CD4-positive, alpha-beta memory T cell (primary cell): Measurements from ENCODE around the gene FANK1. TPM values are rescaled to one million over a fixed set of nuclear protein-coding genes. Genes with fewer than 3 reads are reported as not detected.

Experiments
- CTCF ChIA-PET: fragments of 350-600 bp; sonication (Branson Sonifier 250); formaldehyde crosslinking; loops from one replicate; lab custom pipeline; 2021; ENCODE audit warnings: inconsistent platforms; ENCODE audit not compliant: partially characterized antibody; lab: Charles Lee
- POLR2A ChIA-PET: fragments of 350-600 bp; sonication (Branson Sonifier 250); formaldehyde crosslinking; loops from one replicate; lab custom pipeline; 2021; ENCODE audit not compliant: partially characterized antibody; lab: Charles Lee
- DNase-seq, 5 donors: peaks; one replicate each; pipeline versions ENCODE4 v3.0.0 to v3.0.0-alpha.2; 2020 to 2022; ENCODE audit warnings: mixed read lengths in 1 of 5
- H3K27ac ChIP-seq: one replicate; pipeline ENCODE4 v1.7.0; 2013; ENCODE audit warnings: low read depth, low read length
- H3K27me3 ChIP-seq: 2 replicates; pipeline ENCODE4 v1.7.0; 2013; ENCODE audit warnings: mild to moderate bottlenecking, low read length, moderate library complexity; ENCODE audit not compliant: insufficient read depth
- H3K36me3 ChIP-seq: 2 replicates; pipeline ENCODE4 v1.7.0; 2013; ENCODE audit warnings: mild to moderate bottlenecking, low read length, moderate library complexity; ENCODE audit not compliant: insufficient read depth
- H3K4me1 ChIP-seq: 2 replicates; pipeline ENCODE4 v1.7.0; 2013; ENCODE audit warnings: mild to moderate bottlenecking, low read length, moderate library complexity; ENCODE audit not compliant: insufficient read depth
- H3K4me3 ChIP-seq, 2 donors: one replicate each; pipeline ENCODE4 v1.7.0; 2013; ENCODE audit warnings: low read length in 2 of 2, mild to moderate bottlenecking in 1 of 2
- H3K9me3 ChIP-seq, 2 donors: one replicate each; pipeline ENCODE4 v1.7.0; 2013; ENCODE audit warnings: low read length in 2 of 2, control low read depth in 1 of 2; ENCODE audit not compliant: control insufficient read depth in 1 of 2
- H3K27ac Mint-ChIP-seq, 7 donors: one replicate each; pipeline ENCODE4 v1.8.0; 2020 to 2021; ENCODE audit warnings: mixed read lengths in 7 of 7, mild to moderate bottlenecking in 6 of 7, inconsistent platforms in 3 of 7, moderate library complexity in 3 of 7
- H3K27me3 Mint-ChIP-seq, 2 donors: one replicate each; pipeline ENCODE4 v1.8.0; 2020 to 2021; ENCODE audit warnings: mixed read lengths in 2 of 2
- H3K36me3 Mint-ChIP-seq, 2 donors: one replicate each; pipeline ENCODE4 v1.8.0; 2020 to 2021; ENCODE audit warnings: mixed read lengths in 2 of 2, inconsistent platforms in 1 of 2, mild to moderate bottlenecking in 1 of 2
- H3K4me1 Mint-ChIP-seq, 4 donors: one replicate each; pipeline ENCODE4 v1.8.0; 2020 to 2021; ENCODE audit warnings: mixed read lengths in 4 of 4, mild to moderate bottlenecking in 1 of 4
- H3K4me3 Mint-ChIP-seq, 8 donors: one replicate each; pipeline ENCODE4 v1.8.0; 2020 to 2021; ENCODE audit warnings: mixed read lengths in 8 of 8, mild to moderate bottlenecking in 7 of 8, moderate library complexity in 6 of 8, inconsistent platforms in 3 of 8
- H3K9me3 Mint-ChIP-seq, 8 donors: one replicate each; pipeline ENCODE4 v1.8.0; 2020 to 2021; ENCODE audit warnings: mixed read lengths in 8 of 8, mild to moderate bottlenecking in 5 of 8, inconsistent platforms in 3 of 8, moderate library complexity in 1 of 8
- intact Hi-C: fragments of 100-400 bp; cut with micrococcal nuclease; formaldehyde crosslinking; loops from one replicate; pipeline ENCODE4 v1.15.1; 2023
- polyA plus RNA-seq, 2 donors: library from polyadenylated mRNA; unstranded; fragments of 300-500 nt; fragmentation: Illumina TruSeq; gene quantifications; one replicate each; pipeline ENCODE4 v1.2.3, GENCODE V29; 2021
- total RNA-seq, 2 experiments: library from RNA; stranded (reverse); gene quantifications; one replicate each; pipeline ENCODE4 v1.2.3, GENCODE V29; 2021

The FANK1 gene
- total and polyA plus RNA-seq, 4 experiments from 2014 or later, result 0.72 to 0.99 TPM; not detected in 2

DNA sequence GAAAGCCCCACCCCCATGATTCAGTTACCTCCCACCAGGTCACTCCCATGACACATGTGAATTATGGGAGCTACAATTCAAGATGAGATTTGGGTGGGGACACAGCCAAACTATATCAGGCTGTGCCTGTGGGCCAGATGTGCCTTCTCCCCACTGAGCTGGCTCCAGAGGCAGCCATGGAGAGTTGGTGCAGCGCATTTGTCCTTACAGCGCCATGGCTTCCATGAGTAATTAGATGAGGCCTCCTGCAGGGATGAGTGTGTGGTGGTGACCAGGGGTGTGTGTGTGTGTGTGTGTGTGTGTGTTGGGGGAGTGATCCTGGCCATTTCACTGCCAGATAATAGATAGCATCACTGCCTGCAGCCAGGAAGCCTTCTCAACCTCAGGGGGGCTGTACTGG lies 94.6 kb downstream of the FANK1 start:
- Histone ChIP-seq H3K4me3 (no peak overlapping the region), H3K36me3 (no peaks in the 10 kb centered on the region), H3K9me3 (no peaks in the 10 kb centered on the region), H3K27me3 (no peaks in the 10 kb centered on the region), H3K4me1 (no peaks in the 10 kb centered on the region), H3K27ac (no peak overlapping the region)
- no peaks in the 10 kb centered on the region for H3K36me3 Mint-ChIP-seq
- intact Hi-C loops, result no loop called here
- POLR2A ChIA-PET, result no interaction called here
- no peak overlapping the region for H3K27ac Mint-ChIP-seq
- no peak for DNase-seq
- H3K27me3 Mint-ChIP-seq, result no peaks in the 10 kb centered on the region
- no peak overlapping the region for H3K4me3 Mint-ChIP-seq
- CTCF ChIA-PET, result no interaction called here
- H3K9me3 Mint-ChIP-seq, result no peaks in the 10 kb centered on the region
- no peaks in the 10 kb centered on the region for H3K4me1 Mint-ChIP-seq

DNA sequence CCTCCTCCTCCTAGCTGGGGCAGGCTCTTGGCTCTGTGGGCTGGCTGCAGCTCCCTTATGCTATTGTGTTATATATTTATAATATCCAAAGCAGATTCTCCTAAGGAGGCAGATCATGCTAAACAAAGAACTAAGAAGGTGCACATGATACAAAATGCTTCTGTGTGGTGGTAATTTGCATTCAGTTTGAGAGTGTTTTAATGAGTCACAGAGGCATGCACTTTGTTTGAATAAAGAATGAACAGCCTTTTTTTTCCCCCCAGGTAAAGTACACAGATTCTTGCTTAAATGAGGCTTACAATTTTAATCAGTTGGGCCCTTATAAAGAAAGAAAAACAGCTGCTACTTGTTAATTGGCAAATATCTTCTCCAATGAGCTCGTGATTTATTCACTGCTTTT lies 95.0 kb downstream of the FANK1 start:
- H3K27me3 ChIP-seq, result no peaks in the 10 kb centered on the region
- Mint-ChIP-seq H3K9me3 (no peaks in the 10 kb centered on the region), H3K4me1 (no peaks in the 10 kb centered on the region), H3K27me3 (peaks cover 0 to 1% of the 10 kb centered on the region in 2 donors), H3K36me3 (no peaks in the 10 kb centered on the region), H3K27ac (no peak overlapping the region), H3K4me3 (no peak overlapping the region)
- H3K4me1 ChIP-seq, result no peaks in the 10 kb centered on the region
- intact Hi-C loops, result no loop called here
- POLR2A ChIA-PET, result no interaction called here
- H3K4me3 ChIP-seq, result no peak overlapping the region
- CTCF ChIA-PET, result no interaction called here
- no peaks in the 10 kb centered on the region for H3K9me3 ChIP-seq
- DNase-seq, result no peak
- no peaks in the 10 kb centered on the region for H3K36me3 ChIP-seq
- no peak overlapping the region for H3K27ac ChIP-seq

DNA sequence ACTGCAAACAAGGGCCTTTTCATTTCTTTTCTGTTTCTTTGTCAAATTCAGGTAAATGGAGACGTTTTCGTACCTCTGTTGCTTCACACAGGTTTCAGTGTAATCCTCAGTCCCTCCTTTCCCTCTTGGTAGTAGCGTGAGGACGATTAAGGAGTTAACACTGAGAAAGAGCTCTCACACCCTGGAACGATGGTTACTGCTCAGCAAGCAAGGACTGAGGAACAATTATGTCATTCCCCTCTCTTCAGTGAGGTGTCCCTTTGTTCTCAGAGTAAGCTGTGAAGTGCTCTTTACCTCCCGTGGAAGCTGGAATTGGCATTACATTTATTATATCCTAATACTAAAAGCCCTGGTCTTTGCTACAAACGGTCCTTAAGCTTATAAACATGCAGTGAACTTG lies 95.9 kb downstream of the FANK1 start:
- no peaks in the 10 kb centered on the region for H3K4me1 ChIP-seq
- no peak overlapping the region for H3K4me3 Mint-ChIP-seq
- no peak overlapping the region for H3K27ac Mint-ChIP-seq
- no peak overlapping the region for H3K4me3 ChIP-seq
- H3K27me3 ChIP-seq, result no peaks in the 10 kb centered on the region
- no peak for DNase-seq
- POLR2A ChIA-PET, result no interaction called here
- no peaks in the 10 kb centered on the region for H3K9me3 ChIP-seq
- no peaks in the 10 kb centered on the region for H3K4me1 Mint-ChIP-seq
- H3K36me3 ChIP-seq, result no peaks in the 10 kb centered on the region
- no peaks in the 10 kb centered on the region for H3K36me3 Mint-ChIP-seq
- peaks cover 0 to 2% of the 10 kb centered on the region in 2 donors for H3K27me3 Mint-ChIP-seq
- CTCF ChIA-PET, result no interaction called here
- intact Hi-C loops, result no loop called here
- no peak overlapping the region for H3K27ac ChIP-seq
- H3K9me3 Mint-ChIP-seq, result no peaks in the 10 kb centered on the region

DNA sequence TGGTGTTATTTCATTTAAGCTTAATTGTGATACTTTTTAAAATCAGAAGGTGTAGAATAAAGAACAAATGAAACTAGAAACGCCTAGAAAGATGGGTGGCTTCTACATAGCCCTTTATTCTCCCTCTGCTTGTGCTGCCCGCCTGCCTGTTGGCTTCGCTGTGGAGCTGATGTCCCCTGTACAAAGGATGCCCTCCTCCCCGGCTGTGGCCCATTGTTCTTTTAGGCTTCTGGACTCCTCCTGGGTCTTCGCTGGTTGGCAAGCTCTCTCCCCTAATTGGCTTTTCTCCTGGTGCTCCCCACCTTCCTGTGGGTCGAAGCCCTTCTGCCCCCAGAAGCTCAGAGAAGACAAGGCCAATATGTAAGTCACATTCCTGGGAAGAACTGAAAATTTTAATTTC lies 98.2 kb downstream of the FANK1 start:
- no peaks in the 10 kb centered on the region for H3K36me3 Mint-ChIP-seq
- no peak overlapping the region for H3K27ac Mint-ChIP-seq
- Histone ChIP-seq H3K36me3 (no peaks in the 10 kb centered on the region), H3K27ac (no peak overlapping the region), H3K4me3 (no peak overlapping the region), H3K4me1 (no peaks in the 10 kb centered on the region), H3K27me3 (no peaks in the 10 kb centered on the region), H3K9me3 (no peaks in the 10 kb centered on the region)
- no peak for DNase-seq
- intact Hi-C loops, result no loop called here
- ChIA-PET POLR2A (no interaction called here), CTCF (no interaction called here)
- no peak overlapping the region for H3K4me3 Mint-ChIP-seq
- peaks cover 0 to 2% of the 10 kb centered on the region in 2 donors for H3K27me3 Mint-ChIP-seq
- H3K9me3 Mint-ChIP-seq, result no peaks in the 10 kb centered on the region
- peaks cover 0 to 4% (median under 1%) of the 10 kb centered on the region in 4 donors for H3K4me1 Mint-ChIP-seq

DNA sequence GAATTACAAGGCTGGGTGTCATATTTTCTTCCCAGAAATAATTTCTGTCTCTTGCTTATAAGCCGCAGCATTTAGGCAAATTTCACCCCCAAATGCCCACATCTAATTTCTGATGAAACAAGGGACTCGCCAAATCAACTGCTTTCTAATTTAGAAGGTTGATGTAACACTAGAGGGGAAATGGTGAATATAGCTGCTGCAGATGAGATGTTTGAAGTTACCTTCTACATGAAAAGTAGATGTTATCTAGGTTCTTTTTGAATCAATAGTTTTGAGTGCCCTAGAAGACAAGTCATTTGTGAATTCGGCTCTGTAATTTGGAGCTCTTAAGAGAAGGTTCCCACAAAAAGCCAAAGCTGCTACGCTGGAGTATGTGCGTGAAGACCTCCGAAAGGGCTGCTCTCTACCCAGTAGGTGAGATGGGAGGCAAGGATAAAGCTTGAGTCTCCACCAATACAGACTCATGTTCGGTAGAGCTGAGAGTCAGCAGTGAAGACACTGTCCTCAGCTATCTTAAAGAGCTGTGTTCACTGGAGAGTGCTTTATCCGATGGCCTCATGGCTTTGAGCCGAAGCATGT lies 99.5 kb downstream of the FANK1 start:
- Histone ChIP-seq H3K27me3 (no peaks in the 10 kb centered on the region), H3K4me1 (no peaks in the 10 kb centered on the region), H3K9me3 (no peaks in the 10 kb centered on the region), H3K4me3 (no peak overlapping the region), H3K36me3 (no peaks in the 10 kb centered on the region), H3K27ac (no peak overlapping the region)
- POLR2A ChIA-PET, result no interaction called here
- CTCF ChIA-PET, result no interaction called here
- peaks cover 0 to 7% (median 2%) of the 10 kb centered on the region in 4 donors for H3K4me1 Mint-ChIP-seq
- no peaks in the 10 kb centered on the region for H3K9me3 Mint-ChIP-seq
- H3K4me3 Mint-ChIP-seq, result peak overlapping the region in 5 of 8 donors; percentile 17 to 67 (median 29)
- H3K27me3 Mint-ChIP-seq, result peaks cover 0 to 2% of the 10 kb centered on the region in 2 donors
- no peak overlapping the region for H3K27ac Mint-ChIP-seq
- no peak for DNase-seq
- no peaks in the 10 kb centered on the region for H3K36me3 Mint-ChIP-seq
- intact Hi-C loops, result no loop called here

DNA sequence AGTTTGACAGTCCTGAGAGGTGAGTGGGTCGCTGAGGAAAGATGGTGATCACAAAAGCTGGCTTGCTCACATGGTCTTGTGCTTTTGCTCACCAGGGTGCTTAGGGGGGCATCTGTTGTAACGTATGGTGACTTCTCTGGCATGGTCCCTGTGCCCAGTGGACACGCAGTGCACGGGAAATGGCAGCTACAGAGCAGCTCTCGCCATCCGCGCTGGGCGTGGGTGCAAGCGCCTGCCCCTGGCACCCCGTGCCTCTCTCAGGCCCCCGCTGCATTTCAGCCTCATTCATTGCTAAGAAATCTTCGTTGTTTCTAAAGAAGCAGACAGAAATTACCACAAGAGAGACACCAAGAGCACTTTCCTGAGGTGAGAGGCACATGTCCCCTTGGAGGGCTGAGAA lies 101.2 kb downstream of the FANK1 start:
- CTCF ChIA-PET, result interaction anchor here (1.0 kb wide), 1 partner anchor 17 kb away, joined by 3 read pairs; no protein-coding TSS in a partner anchor
- H3K9me3 ChIP-seq, result no peaks in the 10 kb centered on the region
- intact Hi-C loops, result no loop called here
- no peaks in the 10 kb centered on the region for H3K27me3 ChIP-seq
- H3K27me3 Mint-ChIP-seq, result peaks cover 0 to 2% of the 10 kb centered on the region in 2 donors
- H3K9me3 Mint-ChIP-seq, result no peaks in the 10 kb centered on the region
- H3K4me1 ChIP-seq, result no peaks in the 10 kb centered on the region
- peak overlapping the region in 1 of 7 donors; percentile 66 for H3K27ac Mint-ChIP-seq
- H3K36me3 Mint-ChIP-seq, result no peaks in the 10 kb centered on the region
- no peak for DNase-seq
- H3K4me3 Mint-ChIP-seq, result peak overlapping the region in 2 of 8 donors; percentile 16 to 26
- no peak overlapping the region for H3K27ac ChIP-seq
- no peaks in the 10 kb centered on the region for H3K36me3 ChIP-seq
- H3K4me3 ChIP-seq, result no peak overlapping the region
- H3K4me1 Mint-ChIP-seq, result peaks cover 0 to 7% (median 2%) of the 10 kb centered on the region in 4 donors
- POLR2A ChIA-PET, result interaction anchor here (0.6 kb wide), 1 partner anchor 1020 kb away, joined by 4 read pairs; no protein-coding TSS in a partner anchor

DNA sequence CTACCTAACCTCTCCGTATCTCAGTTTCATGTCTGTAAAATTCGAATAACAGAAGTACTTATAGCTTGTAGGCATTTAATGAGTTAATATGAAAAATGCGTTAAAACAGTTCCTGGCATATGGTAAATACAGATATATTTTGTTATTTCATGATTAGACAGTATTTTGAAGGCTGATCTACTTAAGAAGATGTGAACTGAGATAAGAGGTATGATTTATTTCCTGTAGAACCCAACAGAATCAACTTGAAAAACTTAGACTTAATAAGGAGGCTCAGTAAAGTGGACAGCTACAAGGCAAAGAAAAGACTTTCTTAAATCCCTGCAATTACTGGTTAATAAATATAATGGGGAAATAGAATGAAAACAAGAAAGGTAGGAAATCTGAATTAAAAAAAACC lies 103.3 kb downstream of the FANK1 start:
- CTCF ChIA-PET, result interaction anchor here (1.4 kb wide), 1 partner anchor 29 kb away, joined by 3 read pairs; no protein-coding TSS in a partner anchor
- Histone ChIP-seq H3K4me3 (no peak overlapping the region), H3K4me1 (no peaks in the 10 kb centered on the region), H3K27me3 (no peaks in the 10 kb centered on the region), H3K9me3 (no peaks in the 10 kb centered on the region), H3K36me3 (no peaks in the 10 kb centered on the region), H3K27ac (no peak overlapping the region)
- Mint-ChIP-seq H3K27ac (peak overlapping the region in 1 of 7 donors; percentile 51), H3K4me1 (peaks cover 0 to 7% (median 2%) of the 10 kb centered on the region in 4 donors), H3K27me3 (peaks cover 0 to 2% of the 10 kb centered on the region in 2 donors), H3K4me3 (peak overlapping the region in 3 of 8 donors; percentile 2 to 46 (median 37)), H3K9me3 (no peaks in the 10 kb centered on the region), H3K36me3 (no peaks in the 10 kb centered on the region)
- intact Hi-C loops, result no loop called here
- no peak for DNase-seq
- POLR2A ChIA-PET, result no interaction called here
